HCT116 (cell line): Measurements from ENCODE around the gene ARHGAP10. TPM values are rescaled to one million over a fixed set of nuclear protein-coding genes. Genes with fewer than 3 reads are reported as not detected.

Experiments used
- ATAC-seq: fragments of 200-7000 bp; cut with Tn5 transposase; 2 replicates; pipeline ENCODE4 v1.9.1; 2020; ENCODE audit warnings: mild to moderate bottlenecking, moderate library complexity
- BruUV-seq: library from RNA; stranded (reverse); fragments of 400-500 nt; replicated peaks from 2 replicates; lab custom pipeline; 2021; lab: Mats Ljungman, UMichigan
- CTCF ChIA-PET: fragments of 300-600 bp; sonication (Branson Sonifier 250); formaldehyde crosslinking; loops from one replicate; lab custom pipeline; 2021; ENCODE audit warnings: antibody characterized with exemption; lab: Charles Lee
- POLR2A ChIA-PET: fragments of 300-600, 350-600 bp; sonication (Branson Sonifier 250); formaldehyde crosslinking; loops from one replicate; lab custom pipeline; 2021; ENCODE audit warnings: antibody characterized with exemption; lab: Charles Lee
- RAD21 ChIA-PET, 2 experiments: fragments of 300-600 bp; sonication (Branson Sonifier 250); formaldehyde crosslinking; loops; one replicate each; lab custom pipeline; 2023; ENCODE audit warnings: low total read pairs in 2 of 2; ENCODE audit not compliant: uncharacterized antibody in 2 of 2, unreplicated experiment in 2 of 2, low non-redundant PET in 1 of 2; lab: Charles Lee
- DNase-seq: peaks from one replicate; pipeline ENCODE4 v3.0.0-alpha.2; 2010; ENCODE audit warnings: low read depth, low spot score
- H2AFZ ChIP-seq: fragments of 200-600 bp; shearing (Covaris generic), sonication (generic); 2 replicates; pipeline ENCODE4 v1.6.1; 2017; ENCODE audit warnings: low read depth, mixed run types, mixed read lengths, antibody characterized with exemption, low read length; ENCODE audit not compliant: poor library complexity, severe bottlenecking
- H3K27ac ChIP-seq: 2 replicates; pipeline ENCODE4 v1.5.1; 2012; ENCODE audit warnings: low read depth, low read length
- H3K27me3 ChIP-seq: fragments of 200-600 bp; sonication (generic); 2 replicates; pipeline ENCODE4 v1.6.1; 2016; ENCODE audit warnings: mixed run types, low read length, mixed read lengths; ENCODE audit not compliant: insufficient read depth
- H3K36me3 ChIP-seq, 2 experiments: fragments of 200-500 bp in 1 of 2; fragments of 200-600 bp in 1 of 2; sonication (Bioruptor generic) in 1 of 2; sonication (generic) in 1 of 2; 2 replicates each; pipeline versions ENCODE4 v1.5.1 to v1.6.1; 2014 to 2016; ENCODE audit warnings: low read length in 2 of 2, inconsistent platforms in 1 of 2, mixed read lengths in 1 of 2, mixed run types in 1 of 2; ENCODE audit not compliant: insufficient read depth in 2 of 2, control insufficient read depth in 1 of 2
- H3K4me1 ChIP-seq, 2 experiments: fragments of 200-600 bp in 1 of 2; sonication (generic) in 1 of 2; 2 replicates each; pipeline versions ENCODE4 v1.5.1 to v1.6.1; 2012 to 2017; ENCODE audit warnings: low read length in 2 of 2, inconsistent platforms in 1 of 2, mild to moderate bottlenecking in 1 of 2, mixed read lengths in 1 of 2, mixed run types in 1 of 2, moderate library complexity in 1 of 2; ENCODE audit not compliant: insufficient read depth in 2 of 2, control insufficient read depth in 1 of 2
- H3K4me2 ChIP-seq: fragments of 200-600 bp; sonication (generic); 2 replicates; pipeline ENCODE4 v1.6.1; 2017; ENCODE audit warnings: mixed run types, low read length, mixed read lengths
- H3K4me3 ChIP-seq, 2 experiments: fragments of 200-600 bp in 1 of 2; sonication (generic) in 1 of 2; replicated peaks in 1 of 2; 2 replicates each; pipeline ENCODE4 v1.5.1; 2011 to 2016; ENCODE audit warnings: low read length in 2 of 2, control low read depth in 1 of 2, low read depth in 1 of 2, mild to moderate bottlenecking in 1 of 2, mixed read lengths in 1 of 2, mixed run types in 1 of 2
- H3K79me2 ChIP-seq: fragments of 200-600 bp; sonication (generic); 2 replicates; pipeline ENCODE4 v1.6.1; 2017; ENCODE audit warnings: mild to moderate bottlenecking, mixed run types, low read length, moderate library complexity, mixed read lengths; ENCODE audit not compliant: insufficient read depth
- H3K9ac ChIP-seq: fragments of 200-600 bp; sonication (generic); 2 replicates; pipeline ENCODE4 v1.6.1; 2016; ENCODE audit warnings: low read length, mixed read lengths
- H3K9me2 ChIP-seq: fragments of 200-600 bp; sonication (generic), shearing (Covaris generic); 2 replicates; pipeline ENCODE4 v1.6.1; 2017; ENCODE audit warnings: mixed run types, mild to moderate bottlenecking, moderate library complexity; ENCODE audit not compliant: insufficient read depth
- H3K9me3 ChIP-seq, 2 experiments: fragments of 200-500 bp in 1 of 2; fragments of 200-600 bp in 1 of 2; sonication (Bioruptor generic) in 1 of 2; sonication (generic) in 1 of 2; 2 replicates each; pipeline ENCODE4 v1.6.1; 2014 to 2017; ENCODE audit warnings: low read length in 2 of 2, mixed read lengths in 2 of 2, inconsistent platforms in 1 of 2, low read depth in 1 of 2, mild to moderate bottlenecking in 1 of 2, mixed run types in 1 of 2, moderate library complexity in 1 of 2; ENCODE audit not compliant: control insufficient read depth in 1 of 2, insufficient read depth in 1 of 2
- H4K20me1 ChIP-seq: fragments of 200-600 bp; sonication (generic), shearing (Covaris generic); 2 replicates; pipeline ENCODE4 v1.6.1; 2017; ENCODE audit warnings: mixed run types, mild to moderate bottlenecking, moderate library complexity; ENCODE audit not compliant: insufficient read depth
- ATF3 ChIP-seq: IDR thresholded peaks from 2 replicates; pipeline ENCODE4 v1.6.1; 2012
- CBX3 ChIP-seq: IDR thresholded peaks from 2 replicates; pipeline ENCODE4 v1.6.1; 2012; ENCODE audit warnings: low read depth
- CEBPB ChIP-seq: IDR thresholded peaks from 2 replicates; pipeline ENCODE4 v1.6.1; 2012; ENCODE audit warnings: low read depth
- EGR1 ChIP-seq: IDR thresholded peaks from 2 replicates; pipeline ENCODE4 v1.6.1; 2012; ENCODE audit warnings: low read depth
- ELF1 ChIP-seq: IDR thresholded peaks from 2 replicates; pipeline ENCODE4 v1.6.1; 2012; ENCODE audit warnings: low read depth, borderline replicate concordance
- EZH2 ChIP-seq: fragments of 200-600 bp; sonication (generic); IDR thresholded peaks from 2 replicates; pipeline ENCODE4 v1.6.1; 2017; ENCODE audit warnings: antibody characterized with exemption, mixed run types
- EZH2phosphoT487 ChIP-seq: fragments of 200-600 bp; IDR thresholded peaks from 2 replicates; pipeline ENCODE4 v1.6.1; 2018; ENCODE audit warnings: antibody characterized with exemption, borderline replicate concordance
- FOSL1 ChIP-seq: IDR thresholded peaks from 2 replicates; pipeline ENCODE4 v1.6.1; 2012; ENCODE audit warnings: low read depth
- MAX ChIP-seq: IDR thresholded peaks from 2 replicates; pipeline ENCODE4 v1.6.1; 2012
- POLR2A ChIP-seq: IDR thresholded peaks from 2 replicates; pipeline ENCODE4 v1.7.0; 2011; ENCODE audit warnings: borderline replicate concordance; ENCODE audit not compliant: insufficient read depth, insufficient read length; ENCODE audit errors: extremely low read depth
- POLR2AphosphoS5 ChIP-seq: IDR thresholded peaks from 2 replicates; pipeline ENCODE4 v1.6.1; 2011; ENCODE audit warnings: mild to moderate bottlenecking, low read depth, low read length, moderate library complexity
- REST ChIP-seq: IDR thresholded peaks from 2 replicates; pipeline ENCODE4 v1.6.1; 2012; ENCODE audit warnings: low read depth
- SIN3A ChIP-seq: IDR thresholded peaks from 2 replicates; pipeline ENCODE4 v1.6.1; 2012; ENCODE audit warnings: low read depth
- SP1 ChIP-seq: IDR thresholded peaks from 2 replicates; pipeline ENCODE4 v1.6.1; 2012; ENCODE audit warnings: low read depth
- ZBTB33 ChIP-seq: IDR thresholded peaks from 2 replicates; pipeline ENCODE4 v1.6.1; 2011; ENCODE audit warnings: mild to moderate bottlenecking, low read length, moderate library complexity; ENCODE audit not compliant: insufficient replicate concordance; ENCODE audit errors: extremely low read depth
- ZNF274 ChIP-seq: fragments of 200-500 bp; sonication (Bioruptor generic); IDR thresholded peaks from 2 replicates; pipeline ENCODE4 v1.6.1; 2014; ENCODE audit warnings: mild to moderate bottlenecking, low read depth, low read length, inconsistent platforms
- intact Hi-C: fragments of 100-400 bp; cut with micrococcal nuclease; formaldehyde crosslinking; loops from 2 replicates; pipeline ENCODE4 v1.10.0; 2022
- total RNA-seq: library from RNA; stranded (reverse); gene quantifications from one replicate; pipeline ENCODE4 v1.2.1, GENCODE V29; 2021; ENCODE audit not compliant: unreplicated experiment

Gene ARHGAP10
- total RNA-seq, 1 experiment from 2014 or later: 24.7 TPM

DNA sequence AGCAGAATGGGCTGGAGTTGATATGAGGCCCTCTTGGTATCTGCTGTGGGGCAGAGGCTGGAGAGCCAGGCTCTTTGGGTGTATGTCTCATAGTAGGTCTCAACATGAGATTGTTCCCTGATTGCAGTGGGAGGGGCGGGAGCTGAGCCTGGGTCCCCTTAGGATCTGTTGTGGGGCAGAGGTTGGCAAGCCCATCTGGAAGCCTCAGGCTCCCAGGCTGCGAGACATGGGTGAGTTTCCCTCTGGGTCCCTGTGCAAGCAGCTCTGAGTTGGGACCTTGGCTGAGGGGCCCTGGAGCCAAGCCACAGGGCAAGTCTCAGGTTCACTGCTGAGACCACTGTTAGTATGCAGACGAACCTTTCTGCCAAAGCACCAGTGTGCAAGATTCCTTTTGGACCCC lies 201.9 kb downstream of the ARHGAP10 start:
- Histone ChIP-seq H3K9me3 (no peaks in the 10 kb centered on the region), H4K20me1 (no peaks in the 10 kb centered on the region), H3K9ac (no peak overlapping the region), H3K4me3 (no peak overlapping the region), H3K36me3 (no peaks in the 10 kb centered on the region), H3K27ac (no peak overlapping the region), H3K4me2 (no peak overlapping the region), H3K27me3 (no peaks in the 10 kb centered on the region), H2AFZ (no peak overlapping the region), H3K4me1 (no peaks in the 10 kb centered on the region), H3K79me2 (no peaks in the 10 kb centered on the region), H3K9me2 (no peaks in the 10 kb centered on the region)
- POLR2A ChIA-PET: no interaction called here
- CTCF ChIA-PET: no interaction called here
- no TSS peak for BruUV-seq
- intact Hi-C loops: no loop called here
- TF ChIP-seq EGR1 (no peak), MAX (no peak)
- RAD21 ChIA-PET: no interaction called here
- no peak for ATAC-seq
- no peak for DNase-seq

DNA sequence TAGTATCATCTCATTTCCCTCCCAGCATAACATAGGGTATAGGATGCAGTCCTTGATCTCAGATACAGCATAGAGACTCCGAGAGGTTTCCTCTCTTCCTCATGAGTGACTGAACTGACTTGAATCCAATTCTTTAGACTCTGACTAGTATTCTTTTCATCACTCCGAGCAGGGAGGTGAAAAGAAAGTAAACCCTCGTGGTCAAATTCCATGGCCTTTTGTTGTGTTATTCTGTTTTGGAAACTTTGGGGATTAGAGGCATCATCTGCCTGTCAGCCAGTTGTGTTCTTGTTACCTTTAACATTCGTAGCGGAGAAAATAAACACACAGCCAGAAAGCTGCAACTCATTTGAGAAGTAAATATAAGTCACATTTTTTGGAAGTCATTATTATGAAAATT lies 206.6 kb downstream of the ARHGAP10 start:
- ChIA-PET RAD21 (no interaction called here), POLR2A (no interaction called here), CTCF (no interaction called here)
- H3K27ac ChIP-seq: no peak overlapping the region
- no peak for DNase-seq
- no peaks in the 10 kb centered on the region for H3K4me1 ChIP-seq
- no peak overlapping the region for H2AFZ ChIP-seq
- H3K27me3 ChIP-seq: no peaks in the 10 kb centered on the region
- BruUV-seq: no TSS peak
- intact Hi-C loops: no loop called here
- H3K4me2 ChIP-seq: no peak overlapping the region
- H3K9me2 ChIP-seq: no peaks in the 10 kb centered on the region
- no peaks in the 10 kb centered on the region for H3K79me2 ChIP-seq
- no peaks in the 10 kb centered on the region for H3K36me3 ChIP-seq
- no peak overlapping the region for H3K9ac ChIP-seq
- no peaks in the 10 kb centered on the region for H3K9me3 ChIP-seq
- no peak for ATAC-seq
- H3K4me3 ChIP-seq: no peak overlapping the region
- H4K20me1 ChIP-seq: no peaks in the 10 kb centered on the region
- TF ChIP-seq ELF1 (no peak), CBX3 (no peak), POLR2AphosphoS5 (no peak), SIN3A (no peak), CEBPB (no peak), EZH2phosphoT487 (no peak), ATF3 (no peak), REST (no peak), ZBTB33 (no peak), POLR2A (no peak), FOSL1 (no peak), ZNF274 (no peak), EZH2 (no peak), SP1 (no peak)
